Activated naive CD8-positive, alpha-beta T cell (primary cell): ENCODE data around the gene ZNF593OS.

Experiments
- H3K27ac Mint-ChIP-seq: one replicate; pipeline ENCODE4 v1.8.0; 2021; ENCODE audit warnings: mixed read lengths
- H3K27me3 Mint-ChIP-seq: one replicate; pipeline ENCODE4 v1.8.0; 2021; ENCODE audit warnings: mixed read lengths
- H3K36me3 Mint-ChIP-seq: one replicate; pipeline ENCODE4 v1.8.0; 2021; ENCODE audit warnings: mixed read lengths
- H3K4me1 Mint-ChIP-seq: one replicate; pipeline ENCODE4 v1.8.0; 2021; ENCODE audit warnings: low read depth, mixed read lengths
- H3K4me3 Mint-ChIP-seq: one replicate; pipeline ENCODE4 v1.8.0; 2021; ENCODE audit warnings: mild to moderate bottlenecking, mixed read lengths
- H3K9me3 Mint-ChIP-seq: one replicate; pipeline ENCODE4 v1.8.0; 2021; ENCODE audit warnings: low read depth, mixed read lengths

Gene ZNF593OS

GRCh38 chr1:26171084-26172072, at the start of gene ZNF593OS:
TSS of gene ZNF593OS (minus strand) at chr1:26171832. CDS start at chr1:26171661, 171 bp downstream.
- Mint-ChIP-seq H3K27me3 (no peaks in the 10 kb centered on the region), H3K4me1 (peaks cover 7% of the 10 kb centered on the region), H3K27ac (no peak within 1 kb of the TSS), H3K9me3 (no peaks in the 10 kb centered on the region), H3K36me3 (no peaks in the 10 kb centered on the region), H3K4me3 (peak within 1 kb of the TSS; percentile 95)

DNA sequence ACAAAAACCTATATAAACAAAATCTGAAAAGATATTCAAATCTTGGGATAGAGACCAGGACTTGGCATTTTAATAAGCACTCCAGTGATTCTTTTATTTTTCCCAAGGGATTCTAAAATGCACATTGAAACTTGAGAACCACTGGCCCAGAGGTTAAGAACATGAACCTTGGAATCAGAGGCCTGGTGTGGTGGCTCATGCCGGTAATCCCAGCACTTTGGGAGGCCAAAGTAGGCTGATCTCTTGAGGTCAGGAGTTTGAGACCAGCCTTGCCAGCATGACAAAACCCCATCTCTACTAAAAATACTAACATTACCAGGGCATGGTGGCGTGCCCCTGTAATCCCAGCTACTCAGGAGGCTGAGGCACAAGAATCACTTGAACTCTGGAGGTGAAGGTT, 49.5 kb upstream of the ZNF593OS start:
- Mint-ChIP-seq H3K9me3 (no peaks in the 10 kb centered on the region), H3K4me1 (peaks cover 6% of the 10 kb centered on the region), H3K36me3 (no peaks in the 10 kb centered on the region), H3K27ac (no peak overlapping the region), H3K4me3 (no peak overlapping the region), H3K27me3 (peaks cover 5% of the 10 kb centered on the region)

GRCh38 chr1:26220199-26220912, 48.7 kb upstream of the ZNF593OS start:
- no peaks in the 10 kb centered on the region for H3K4me1 Mint-ChIP-seq
- no peak overlapping the region for H3K27ac Mint-ChIP-seq
- no peaks in the 10 kb centered on the region for H3K27me3 Mint-ChIP-seq
- no peak overlapping the region for H3K4me3 Mint-ChIP-seq
- H3K9me3 Mint-ChIP-seq = no peaks in the 10 kb centered on the region
- H3K36me3 Mint-ChIP-seq = no peaks in the 10 kb centered on the region

DNA sequence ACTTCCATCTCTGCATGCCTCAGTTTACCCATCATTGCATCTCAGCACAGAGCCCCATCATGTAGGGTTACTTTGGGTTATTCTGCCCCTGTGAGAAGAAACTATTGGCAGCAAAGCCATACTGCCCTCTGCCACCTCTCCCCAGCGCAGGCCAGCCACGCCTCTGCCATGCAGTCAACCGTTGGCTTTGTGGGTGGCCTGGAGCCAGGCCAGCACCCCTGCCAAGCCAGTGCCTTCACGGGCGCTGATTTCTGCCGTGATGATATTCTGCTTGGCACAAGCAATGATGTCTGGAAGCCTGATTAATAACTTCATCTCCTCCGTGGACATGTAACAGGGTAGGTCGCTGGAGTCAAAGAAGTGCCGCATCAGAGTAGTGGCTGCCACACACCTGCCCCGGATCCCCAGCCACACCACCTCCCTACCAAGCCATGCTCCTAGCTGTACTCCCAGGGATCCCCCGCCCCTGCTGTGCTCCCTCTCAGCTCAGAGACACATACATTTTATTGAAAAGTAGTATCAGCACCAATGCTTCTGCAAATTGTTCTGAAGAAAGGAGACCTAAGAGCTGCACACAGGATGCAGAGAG, 47.4 kb upstream of the ZNF593OS start:
- H3K27ac Mint-ChIP-seq = no peak overlapping the region
- no peaks in the 10 kb centered on the region for H3K36me3 Mint-ChIP-seq
- H3K9me3 Mint-ChIP-seq = no peaks in the 10 kb centered on the region
- H3K4me3 Mint-ChIP-seq = no peak overlapping the region
- no peaks in the 10 kb centered on the region for H3K4me1 Mint-ChIP-seq
- no peaks in the 10 kb centered on the region for H3K27me3 Mint-ChIP-seq

DNA sequence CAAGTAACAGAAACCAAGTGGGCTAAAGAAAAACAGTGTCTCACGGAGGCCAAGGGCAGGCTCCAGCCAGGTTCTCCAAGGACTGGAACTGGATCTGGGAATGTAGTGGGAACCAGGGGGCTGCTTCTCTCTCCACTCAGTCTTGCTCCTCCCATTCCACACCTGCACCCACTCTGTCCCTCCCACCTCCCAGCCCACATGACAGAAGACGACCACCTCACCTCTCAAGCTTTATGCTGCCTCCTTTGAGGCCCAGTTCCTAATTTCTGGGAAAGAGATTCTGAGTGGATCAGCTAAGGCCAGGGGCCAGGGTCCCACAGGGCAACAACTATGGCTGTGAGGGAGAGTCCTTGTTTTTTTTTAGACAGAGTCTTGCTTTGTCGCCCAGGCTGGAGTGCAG, 43.6 kb upstream of the ZNF593OS start:
- Mint-ChIP-seq H3K9me3 (no peaks in the 10 kb centered on the region), H3K36me3 (no peaks in the 10 kb centered on the region), H3K27me3 (no peaks in the 10 kb centered on the region), H3K27ac (no peak overlapping the region), H3K4me3 (no peak overlapping the region), H3K4me1 (no peaks in the 10 kb centered on the region)

- Mint-ChIP-seq H3K36me3 (no peaks in the 10 kb centered on the region), H3K4me1 (no peaks in the 10 kb centered on the region), H3K9me3 (no peaks in the 10 kb centered on the region), H3K27ac (no peak overlapping the region), H3K27me3 (no peaks in the 10 kb centered on the region), H3K4me3 (no peak overlapping the region)
These were observed 41.8 kb upstream of the ZNF593OS start for GRCh38 chr1:26213335-26213905.

DNA sequence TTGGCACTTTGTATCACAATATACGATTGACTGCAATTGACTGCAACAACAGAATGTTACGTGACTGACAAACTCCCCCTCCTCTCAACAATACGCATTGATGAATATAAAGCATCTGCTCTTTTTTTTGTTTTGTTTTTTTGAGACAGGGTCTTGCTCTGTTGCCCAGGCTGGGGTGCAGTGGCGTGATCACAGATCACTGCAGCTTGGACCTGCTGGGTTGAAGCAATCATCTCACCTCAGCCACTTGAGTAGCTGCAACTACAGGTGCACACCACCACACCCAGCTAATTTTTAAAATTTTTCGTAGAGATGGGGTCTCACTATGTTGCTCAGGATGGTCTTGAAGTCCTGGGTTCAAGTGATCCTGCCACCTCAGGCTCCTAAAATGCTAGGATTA, 41.1 kb upstream of the ZNF593OS start:
- H3K36me3 Mint-ChIP-seq = no peaks in the 10 kb centered on the region
- no peaks in the 10 kb centered on the region for H3K4me1 Mint-ChIP-seq
- H3K9me3 Mint-ChIP-seq = no peaks in the 10 kb centered on the region
- H3K27ac Mint-ChIP-seq = no peak overlapping the region
- H3K4me3 Mint-ChIP-seq = no peak overlapping the region
- no peaks in the 10 kb centered on the region for H3K27me3 Mint-ChIP-seq

- Mint-ChIP-seq H3K4me1 (no peaks in the 10 kb centered on the region), H3K27ac (no peak overlapping the region), H3K36me3 (no peaks in the 10 kb centered on the region), H3K27me3 (no peaks in the 10 kb centered on the region), H3K9me3 (no peaks in the 10 kb centered on the region), H3K4me3 (no peak overlapping the region)
These were observed 38.7 kb upstream of the ZNF593OS start for GRCh38 chr1:26210147-26210870.

DNA sequence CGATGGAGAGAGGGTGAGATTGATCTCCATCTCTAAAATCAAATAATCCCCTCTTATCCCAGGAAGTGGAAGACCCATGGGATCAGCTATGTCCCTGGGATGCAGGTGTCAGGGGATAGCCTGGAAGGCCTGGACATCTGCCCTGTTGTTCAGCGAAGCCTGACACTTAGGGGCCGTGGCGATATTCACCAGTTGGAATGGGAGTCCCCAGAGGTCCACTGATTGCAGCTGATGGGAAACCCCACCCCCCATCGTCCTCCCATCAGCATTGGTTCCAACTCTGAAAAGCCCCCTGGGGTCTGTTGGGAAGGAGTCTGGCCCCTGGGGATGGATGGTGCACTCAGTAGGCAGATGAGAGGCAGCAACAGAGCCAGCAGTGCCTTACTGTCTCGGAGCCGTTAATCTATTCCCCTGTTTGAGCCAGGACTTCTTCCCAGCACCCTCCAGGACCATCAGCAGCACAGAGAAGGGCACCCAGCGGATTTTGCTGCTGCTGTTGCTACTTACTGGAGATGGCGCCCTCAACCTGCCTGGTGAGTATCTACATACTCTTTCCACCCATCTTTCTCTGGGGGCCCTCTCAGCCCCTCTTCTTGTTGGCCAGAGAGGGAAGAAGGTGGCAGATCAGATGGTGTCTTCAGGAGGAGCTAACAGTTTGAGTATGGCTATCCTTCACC, 32.1 kb upstream of the ZNF593OS start:
- no peaks in the 10 kb centered on the region for H3K27me3 Mint-ChIP-seq
- H3K4me3 Mint-ChIP-seq = no peak overlapping the region
- no peaks in the 10 kb centered on the region for H3K9me3 Mint-ChIP-seq
- H3K27ac Mint-ChIP-seq = no peak overlapping the region
- peaks cover 31% of the 10 kb centered on the region for H3K4me1 Mint-ChIP-seq
- no peaks in the 10 kb centered on the region for H3K36me3 Mint-ChIP-seq

- H3K27me3 Mint-ChIP-seq = no peaks in the 10 kb centered on the region
- peak overlapping the region; percentile 3 for H3K27ac Mint-ChIP-seq
- H3K4me3 Mint-ChIP-seq = no peak overlapping the region
- H3K9me3 Mint-ChIP-seq = no peaks in the 10 kb centered on the region
- no peaks in the 10 kb centered on the region for H3K36me3 Mint-ChIP-seq
- H3K4me1 Mint-ChIP-seq = peaks cover 31% of the 10 kb centered on the region
These were observed 28.8 kb upstream of the ZNF593OS start for GRCh38 chr1:26200413-26200812.

- peaks cover 24% of the 10 kb centered on the region for H3K4me1 Mint-ChIP-seq
- H3K36me3 Mint-ChIP-seq = no peaks in the 10 kb centered on the region
- H3K9me3 Mint-ChIP-seq = no peaks in the 10 kb centered on the region
- H3K4me3 Mint-ChIP-seq = no peak overlapping the region
- H3K27ac Mint-ChIP-seq = no peak overlapping the region
- H3K27me3 Mint-ChIP-seq = no peaks in the 10 kb centered on the region
These were observed 26.2 kb upstream of the ZNF593OS start for GRCh38 chr1:26197813-26198212.

DNA sequence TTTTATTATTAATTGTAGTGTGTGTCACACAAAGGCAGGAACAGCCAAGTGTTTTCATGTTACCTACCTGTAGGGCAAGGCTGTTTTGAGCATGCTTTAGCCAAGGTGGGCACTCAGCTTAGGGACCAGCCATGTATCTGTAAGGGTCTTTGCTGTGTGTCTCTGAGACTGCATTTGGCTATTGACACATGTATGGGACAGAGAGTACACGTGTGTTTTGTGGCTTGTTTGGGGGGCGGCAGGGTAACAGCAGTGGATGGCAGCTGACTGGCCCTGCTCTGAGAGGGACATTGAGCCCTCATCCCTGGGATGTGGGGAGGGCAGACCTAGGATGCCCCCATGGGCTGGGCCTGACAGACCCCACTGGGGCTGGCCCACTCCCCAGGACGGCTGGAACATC, 25.7 kb upstream of the ZNF593OS start:
- Mint-ChIP-seq H3K27me3 (no peaks in the 10 kb centered on the region), H3K27ac (no peak overlapping the region), H3K9me3 (no peaks in the 10 kb centered on the region), H3K4me3 (no peak overlapping the region), H3K4me1 (peaks cover 18% of the 10 kb centered on the region), H3K36me3 (no peaks in the 10 kb centered on the region)

DNA sequence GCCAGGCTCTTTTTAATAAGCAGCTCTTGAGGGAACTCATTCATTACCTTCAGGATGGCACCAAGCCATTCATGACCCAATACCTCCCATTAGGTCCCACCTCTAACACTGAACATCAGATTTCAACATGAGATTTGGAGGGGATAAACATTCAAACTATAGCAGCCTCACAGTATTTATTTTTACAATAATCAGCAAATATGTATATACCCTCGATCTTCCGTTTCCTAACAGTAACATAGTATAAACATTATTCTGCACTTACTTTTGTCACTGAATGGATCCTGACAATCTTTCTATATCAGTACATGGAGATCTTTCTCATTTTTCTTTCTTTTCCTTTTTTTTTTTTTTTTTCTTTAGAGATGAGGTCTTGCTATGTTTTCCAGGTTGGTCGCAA, 24.2 kb upstream of the ZNF593OS start:
- no peaks in the 10 kb centered on the region for H3K36me3 Mint-ChIP-seq
- H3K9me3 Mint-ChIP-seq = no peaks in the 10 kb centered on the region
- no peak overlapping the region for H3K27ac Mint-ChIP-seq
- H3K4me1 Mint-ChIP-seq = peaks cover 11% of the 10 kb centered on the region
- no peak overlapping the region for H3K4me3 Mint-ChIP-seq
- no peaks in the 10 kb centered on the region for H3K27me3 Mint-ChIP-seq

- Mint-ChIP-seq H3K9me3 (no peaks in the 10 kb centered on the region), H3K4me1 (peaks cover 7% of the 10 kb centered on the region), H3K27ac (no peak overlapping the region), H3K4me3 (no peak overlapping the region), H3K36me3 (peaks cover 2% of the 10 kb centered on the region), H3K27me3 (no peaks in the 10 kb centered on the region)
These were observed 20.1 kb upstream of the ZNF593OS start for GRCh38 chr1:26191739-26192138.
